Measurements from ENCODE around the gene ARPC5.
"Not testable (repeated sequence)": the region's sequence is repeated elsewhere in the genome, so short reads cannot be mapped to it uniquely, and the experiment has no call there.

ARPC5 gene

DNA sequence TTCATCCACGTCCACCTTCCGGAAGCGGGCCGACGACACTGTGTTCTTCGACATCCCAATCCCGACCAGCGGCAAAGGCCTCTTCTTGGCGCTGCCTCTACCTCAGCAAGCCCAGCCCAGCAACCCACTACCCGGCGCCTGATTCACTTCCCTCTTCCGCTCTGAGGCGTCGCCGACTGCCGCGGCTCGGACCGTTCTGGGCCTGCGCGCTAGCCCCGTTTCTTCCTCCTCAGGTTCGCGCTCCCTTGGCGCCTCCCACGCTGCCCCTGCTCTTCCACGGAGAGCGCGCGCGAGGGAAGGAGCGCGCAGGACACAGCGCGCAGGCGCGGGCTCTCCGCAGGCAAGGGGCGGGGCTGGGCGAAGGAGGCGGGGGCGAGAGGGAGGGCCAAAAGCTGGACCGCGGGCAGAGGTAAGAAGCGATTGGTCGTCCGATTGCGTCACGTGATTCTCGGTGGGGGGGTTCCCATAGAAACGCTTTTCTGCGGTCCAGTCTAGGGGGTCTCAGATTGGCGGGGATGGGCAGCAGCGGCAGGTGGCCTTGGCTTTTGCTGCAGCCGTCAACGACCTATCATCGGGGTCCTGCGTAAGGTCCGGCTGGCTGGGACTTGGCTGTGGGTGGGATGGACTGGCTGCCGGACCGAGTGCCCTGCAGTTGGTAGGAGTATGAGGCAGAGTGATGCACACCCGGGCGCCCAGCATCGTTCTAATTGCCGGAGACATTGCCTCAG lies at the start of gene ARPC5:
ARPC5 (minus strand) TSS at position 178 of the 728 bp plus-strand sequence; CDS start at position 54, 124 bp downstream.
- peak; percentile 93 for DNase-seq (ENCODE audit: low spot score)
- TF ChIP-seq, protein P1, sequence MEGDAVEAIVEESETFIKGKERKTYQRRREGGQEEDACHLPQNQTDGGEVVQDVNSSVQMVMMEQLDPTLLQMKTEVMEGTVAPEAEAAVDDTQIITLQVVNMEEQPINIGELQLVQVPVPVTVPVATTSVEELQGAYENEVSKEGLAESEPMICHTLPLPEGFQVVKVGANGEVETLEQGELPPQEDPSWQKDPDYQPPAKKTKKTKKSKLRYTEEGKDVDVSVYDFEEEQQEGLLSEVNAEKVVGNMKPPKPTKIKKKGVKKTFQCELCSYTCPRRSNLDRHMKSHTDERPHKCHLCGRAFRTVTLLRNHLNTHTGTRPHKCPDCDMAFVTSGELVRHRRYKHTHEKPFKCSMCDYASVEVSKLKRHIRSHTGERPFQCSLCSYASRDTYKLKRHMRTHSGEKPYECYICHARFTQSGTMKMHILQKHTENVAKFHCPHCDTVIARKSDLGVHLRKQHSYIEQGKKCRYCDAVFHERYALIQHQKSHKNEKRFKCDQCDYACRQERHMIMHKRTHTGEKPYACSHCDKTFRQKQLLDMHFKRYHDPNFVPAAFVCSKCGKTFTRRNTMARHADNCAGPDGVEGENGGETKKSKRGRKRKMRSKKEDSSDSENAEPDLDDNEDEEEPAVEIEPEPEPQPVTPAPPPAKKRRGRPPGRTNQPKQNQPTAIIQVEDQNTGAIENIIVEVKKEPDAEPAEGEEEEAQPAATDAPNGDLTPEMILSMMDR (IDR thresholded peaks at IDR 0.05; ENCODE audit: extremely low read depth, missing control alignments) = no peak

DNA sequence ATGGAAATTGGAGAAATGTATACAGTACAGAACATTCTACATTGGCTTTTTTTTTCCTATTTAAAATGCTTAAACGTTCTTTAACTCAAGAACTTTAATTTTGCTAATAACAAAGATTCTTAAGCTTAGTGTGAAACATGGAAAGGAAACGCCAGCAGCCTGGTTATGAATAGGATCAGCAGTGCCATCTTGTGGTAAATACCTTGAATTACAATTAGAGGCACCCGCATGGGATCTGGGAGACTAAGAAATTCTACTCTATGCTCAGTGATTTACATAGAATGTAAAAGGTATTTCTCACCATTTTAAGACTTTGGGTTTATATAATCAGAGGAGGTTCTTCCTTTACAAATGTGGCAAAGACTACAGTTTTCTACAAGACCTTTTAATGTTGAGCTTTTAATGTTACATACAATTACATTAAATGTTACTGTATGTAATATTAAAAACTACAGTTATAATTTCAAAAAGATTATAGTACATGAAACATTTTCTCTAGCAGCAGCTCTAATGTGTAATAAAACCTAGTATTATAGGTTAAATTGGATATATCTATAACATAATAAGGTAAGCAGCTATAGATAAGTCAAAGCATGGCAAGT lies 49.6 kb upstream of the ARPC5 start:
- DNase-seq (ENCODE audit: low spot score) = peak; percentile 70
- TF ChIP-seq, protein P1 (IDR thresholded peaks at IDR 0.05; ENCODE audit: extremely low read depth, missing control alignments) = peak; percentile 52

DNA sequence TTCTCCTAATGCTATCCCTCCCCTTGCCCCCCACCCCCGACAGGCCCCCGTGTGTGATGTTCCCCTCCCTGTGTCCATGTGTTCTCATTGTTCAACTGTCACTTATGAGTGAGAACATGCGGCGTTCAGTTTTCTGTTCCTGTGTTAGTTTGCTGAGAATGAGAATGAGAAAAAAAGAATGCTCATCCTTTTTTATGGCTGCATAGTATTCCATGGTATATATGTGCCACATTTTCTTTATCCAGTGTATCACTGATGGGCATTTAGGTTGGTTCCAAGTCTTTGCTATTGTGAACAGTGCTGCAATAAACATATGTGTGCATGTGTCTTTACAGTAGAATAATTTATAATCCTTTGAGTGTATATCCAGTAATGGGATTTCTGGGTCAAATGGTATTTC lies 43.8 kb upstream of the ARPC5 start:
- not testable (repeated sequence) for DNase-seq (ENCODE audit: low spot score)

DNA sequence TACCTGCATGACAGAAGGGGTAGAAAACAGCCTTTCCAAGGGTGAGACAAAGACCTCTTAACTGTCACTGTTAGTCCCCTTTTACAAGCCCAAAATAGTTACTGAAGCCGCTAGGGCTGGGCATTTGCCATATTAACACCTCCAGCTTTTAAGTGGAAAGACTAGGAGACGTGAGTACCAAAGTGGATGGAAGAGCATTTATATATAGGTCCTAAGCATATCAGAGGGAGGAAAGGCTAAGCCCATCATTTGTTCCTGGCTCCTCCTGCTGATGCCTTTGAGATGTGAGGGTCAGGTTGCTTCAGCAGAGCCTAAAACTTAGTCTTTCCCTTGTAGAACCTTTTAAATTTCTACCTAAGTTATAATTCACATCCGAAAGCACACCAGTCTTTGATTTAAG lies 43.2 kb upstream of the ARPC5 start:
- no peak for DNase-seq (ENCODE audit: low spot score)
- TF ChIP-seq, protein P1 (IDR thresholded peaks at IDR 0.05; ENCODE audit: extremely low read depth, missing control alignments) = no peak

DNA sequence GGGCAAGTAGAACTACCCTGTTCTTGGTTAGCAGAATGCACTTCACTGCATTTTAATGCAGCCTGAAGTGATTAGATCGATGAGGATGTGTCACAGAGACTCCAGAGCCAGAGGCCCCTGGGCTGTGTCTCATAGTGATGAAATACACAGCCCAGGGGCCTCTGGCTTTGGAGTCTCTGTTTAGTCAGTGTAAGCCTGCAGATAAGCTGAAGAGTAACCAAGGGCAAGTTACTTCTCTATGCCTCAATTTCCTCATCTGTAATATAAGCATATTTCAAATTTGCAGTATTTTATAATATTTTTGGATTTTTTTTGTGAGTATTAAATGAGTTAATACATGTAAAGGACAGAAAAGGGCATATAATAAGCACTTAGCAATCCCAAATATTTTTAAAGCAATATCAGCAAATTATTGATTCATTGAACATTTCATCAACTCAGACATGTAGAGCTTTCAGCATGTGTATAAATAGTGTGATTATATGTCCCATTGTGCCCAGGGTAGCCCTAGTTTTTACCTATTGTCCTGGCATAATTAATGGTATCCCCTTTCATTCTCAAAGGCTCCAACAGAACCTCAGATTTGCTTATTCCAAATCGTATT lies 41.1 kb upstream of the ARPC5 start:
- DNase-seq (ENCODE audit: low spot score) = no peak
- TF ChIP-seq, protein P1 (IDR thresholded peaks at IDR 0.05; ENCODE audit: extremely low read depth, missing control alignments) = no peak

DNA sequence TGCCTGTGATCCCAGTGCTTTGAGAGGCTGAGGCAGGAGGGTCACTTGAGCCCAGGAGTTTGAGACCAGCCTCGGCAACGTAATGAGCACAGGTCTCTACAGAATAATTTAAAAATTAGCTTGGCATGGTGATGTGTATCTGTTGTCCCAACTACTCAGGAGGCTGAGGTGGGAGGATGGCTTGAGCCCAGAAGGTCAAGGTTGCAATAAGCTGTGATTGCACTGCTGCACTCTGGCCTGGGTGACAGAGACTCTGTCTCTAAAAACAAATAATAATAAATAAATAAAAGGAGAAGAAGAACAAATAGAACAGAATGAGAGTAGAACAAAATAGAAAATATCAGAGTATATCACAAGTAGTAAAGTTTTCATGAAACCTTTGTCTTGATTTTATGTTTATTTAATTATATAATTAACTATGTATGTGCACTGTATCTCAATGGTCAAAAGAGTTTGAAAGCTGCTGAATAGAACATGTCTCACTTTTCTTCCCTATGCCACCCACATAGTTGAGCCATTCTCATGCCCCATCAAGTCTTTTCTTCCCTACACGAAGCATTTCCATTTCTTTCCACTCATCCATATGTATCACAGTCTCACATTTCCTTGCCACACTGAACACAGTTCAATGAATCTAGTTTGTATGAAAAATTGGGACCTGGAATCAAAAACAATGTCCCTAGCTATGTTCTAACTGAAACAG lies 40.5 kb upstream of the ARPC5 start:
- DNase-seq (ENCODE audit: low spot score) = no peak
- TF ChIP-seq, protein P1 (IDR thresholded peaks at IDR 0.05; ENCODE audit: extremely low read depth, missing control alignments) = no peak

DNA sequence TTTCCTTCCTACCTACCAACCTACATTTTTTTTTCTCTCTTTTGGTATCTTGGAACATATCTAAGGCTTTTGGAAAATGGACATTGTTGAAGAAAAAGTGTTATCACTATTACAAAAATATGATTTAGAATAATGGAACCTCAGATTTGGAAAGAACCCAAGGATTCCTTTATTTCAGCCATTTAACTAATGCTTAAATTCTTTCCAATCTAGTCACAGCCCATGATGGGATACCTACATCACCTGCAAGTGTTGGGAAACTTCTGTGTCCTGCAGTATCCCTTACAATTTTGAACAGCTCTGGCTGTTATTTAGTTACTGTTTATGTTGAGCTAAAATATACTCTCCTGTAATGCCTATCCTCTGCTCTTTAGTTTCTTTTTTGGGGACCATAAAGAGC lies 39.8 kb upstream of the ARPC5 start:
- TF ChIP-seq, protein P1 (IDR thresholded peaks at IDR 0.05; ENCODE audit: extremely low read depth, missing control alignments) = no peak
- no peak for DNase-seq (ENCODE audit: low spot score)

Measured in GM20000 (cell line).